ENCODE data around the gene SNPH. TPM values are rescaled to one million over a fixed set of nuclear protein-coding genes. Genes with fewer than 3 reads are reported as not detected.
A peak's percentile ranks its signal among the peaks of the same experiment; 100 is the strongest.

Gene SNPH
- total and polyA plus RNA-seq, 5 donors from 2014 or later = 0.97 to 7.5 (median 3.5) TPM

DNA sequence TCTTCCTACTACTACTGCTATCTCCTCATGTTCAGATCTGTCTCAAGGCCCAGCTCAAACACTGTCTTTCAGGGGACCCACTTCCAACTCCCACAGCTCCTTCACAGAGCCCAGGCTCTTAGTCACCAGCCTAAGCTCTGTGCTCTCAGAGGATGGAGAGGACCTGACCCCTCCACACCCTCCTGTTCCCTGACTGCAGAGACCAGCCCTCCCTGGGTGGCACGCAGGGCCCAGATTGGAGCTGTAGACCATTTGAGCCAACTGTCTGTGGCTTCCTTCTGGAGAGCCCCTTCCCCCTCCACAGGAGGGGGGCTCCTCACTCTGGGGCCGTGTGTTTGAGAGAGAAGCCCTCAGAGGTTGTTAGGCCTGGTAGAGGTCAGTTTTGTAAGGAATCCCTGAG, 9.8 kb downstream of the SNPH start:
- H3K4me1 ChIP-seq (ENCODE audit: control insufficient read depth, insufficient read depth, low read length, poor library complexity, severe bottlenecking) = peaks cover 3% of the 10 kb centered on the region
- peaks cover 0 to 23% (median 11%) of the 10 kb centered on the region in 4 donors for H3K4me1 Mint-ChIP-seq
- no peaks in the 10 kb centered on the region for H3K9me3 ChIP-seq (ENCODE audit: control insufficient read depth in 2 of 2, low read length in 2 of 2)
- no peak overlapping the region for H3K4me3 Mint-ChIP-seq
- H3K9me3 Mint-ChIP-seq = no peaks in the 10 kb centered on the region
- no peak for ATAC-seq (ENCODE audit: low read depth in 2 of 2)
- H3K4me3 ChIP-seq (ENCODE audit: low read depth, low read length) = no peak overlapping the region
- H3K36me3 Mint-ChIP-seq = peaks cover 3% of the 10 kb centered on the region
- no peak overlapping the region for H3K27ac ChIP-seq (ENCODE audit: insufficient read depth, low read length, poor library complexity, severe bottlenecking)
- peak overlapping the region in 2 of 3 donors; percentile 7 to 24 for H3K27ac Mint-ChIP-seq
- no peaks in the 10 kb centered on the region for H3K27me3 Mint-ChIP-seq
- no peak for DNase-seq
- peaks cover 2% of the 10 kb centered on the region for H3K36me3 ChIP-seq (ENCODE audit: control insufficient read depth, insufficient read depth, low read length)
- no peaks in the 10 kb centered on the region for H3K27me3 ChIP-seq (ENCODE audit: control insufficient read depth, insufficient read depth, low read length)

DNA sequence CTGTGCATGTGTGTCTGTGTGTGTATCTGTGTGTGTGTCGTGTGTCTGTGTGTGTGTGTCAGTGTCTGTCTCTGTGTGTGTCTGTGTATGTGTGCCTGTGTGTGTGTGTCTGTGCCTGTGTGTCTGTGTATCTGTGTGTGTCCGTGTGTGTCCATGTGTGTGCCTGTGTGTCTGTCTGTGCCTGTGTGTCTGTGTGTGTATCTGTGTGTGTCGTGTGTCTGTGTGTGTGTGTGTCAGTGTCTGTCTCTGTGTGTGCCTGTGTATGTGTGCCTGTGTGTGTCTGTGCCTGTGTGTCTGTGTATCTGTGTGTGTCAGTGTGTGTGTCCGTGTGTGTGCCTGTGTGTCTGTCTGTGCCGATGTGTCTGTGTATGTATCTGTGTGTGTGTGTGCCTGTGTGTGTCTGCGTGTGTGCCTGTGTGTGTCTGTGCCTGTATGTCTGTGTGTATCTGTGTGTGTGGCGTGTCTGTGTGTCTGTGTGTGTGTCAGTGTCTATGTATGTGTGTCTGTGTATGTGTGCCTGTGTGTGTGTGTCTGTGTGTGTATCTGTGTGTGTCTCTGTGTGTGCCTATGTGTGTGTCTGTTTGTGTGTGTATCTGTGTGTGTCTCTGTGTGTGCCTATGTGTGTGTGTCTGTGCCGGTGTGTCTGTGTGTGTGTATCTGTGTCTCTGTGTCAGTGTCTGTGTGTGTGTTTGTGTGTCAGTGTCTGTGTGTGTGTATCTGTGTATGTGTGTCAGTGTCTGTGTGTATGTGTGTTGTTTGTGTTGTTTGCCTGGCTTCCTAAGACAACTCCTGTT, 11.6 kb downstream of the SNPH start:
- DNase-seq = no peak
- H3K9me3 Mint-ChIP-seq = no peaks in the 10 kb centered on the region
- no peak overlapping the region for H3K4me3 Mint-ChIP-seq
- H3K36me3 ChIP-seq (ENCODE audit: control insufficient read depth, insufficient read depth, low read length) = peaks cover 2% of the 10 kb centered on the region
- H3K4me3 ChIP-seq (ENCODE audit: low read depth, low read length) = no peak overlapping the region
- no peaks in the 10 kb centered on the region for H3K27me3 ChIP-seq (ENCODE audit: control insufficient read depth, insufficient read depth, low read length)
- peaks cover 3% of the 10 kb centered on the region for H3K4me1 ChIP-seq (ENCODE audit: control insufficient read depth, insufficient read depth, low read length, poor library complexity, severe bottlenecking)
- peaks cover 0 to 25% (median 11%) of the 10 kb centered on the region in 4 donors for H3K4me1 Mint-ChIP-seq
- peaks cover 7% of the 10 kb centered on the region for H3K36me3 Mint-ChIP-seq
- H3K27ac Mint-ChIP-seq = no peak overlapping the region
- H3K9me3 ChIP-seq (ENCODE audit: control insufficient read depth in 2 of 2, low read length in 2 of 2) = no peaks in the 10 kb centered on the region
- no peak for ATAC-seq (ENCODE audit: low read depth in 2 of 2)
- no peaks in the 10 kb centered on the region for H3K27me3 Mint-ChIP-seq
- no peak overlapping the region for H3K27ac ChIP-seq (ENCODE audit: insufficient read depth, low read length, poor library complexity, severe bottlenecking)

DNA sequence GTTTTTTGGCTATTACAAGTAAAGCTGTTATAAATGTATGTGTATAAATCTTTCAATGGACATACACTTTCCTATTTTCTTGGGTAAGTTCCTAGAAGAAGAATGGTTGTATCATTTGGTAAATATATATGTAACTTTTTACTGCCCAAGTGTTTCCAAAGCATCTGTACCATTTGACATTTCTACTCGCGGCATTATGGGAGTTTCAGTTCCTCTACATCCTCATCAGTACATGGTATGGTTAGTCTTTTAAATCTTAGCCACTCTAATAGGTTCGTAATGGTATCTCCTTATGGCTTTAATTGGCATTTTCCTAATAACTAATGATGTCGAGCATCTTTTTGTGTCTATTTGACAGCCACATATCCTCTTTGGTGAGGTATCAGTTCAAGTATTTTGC, 12.9 kb downstream of the SNPH start:
- no peaks in the 10 kb centered on the region for H3K9me3 ChIP-seq (ENCODE audit: control insufficient read depth in 2 of 2, low read length in 2 of 2)
- peaks cover 11% of the 10 kb centered on the region for H3K36me3 Mint-ChIP-seq
- no peak overlapping the region for H3K4me3 Mint-ChIP-seq
- H3K4me1 Mint-ChIP-seq = peaks cover 0 to 33% (median 9%) of the 10 kb centered on the region in 4 donors
- ATAC-seq (ENCODE audit: low read depth in 2 of 2) = no peak
- H3K4me3 ChIP-seq (ENCODE audit: low read depth, low read length) = no peak overlapping the region
- no peak for DNase-seq
- H3K27ac ChIP-seq (ENCODE audit: insufficient read depth, low read length, poor library complexity, severe bottlenecking) = no peak overlapping the region
- H3K27me3 Mint-ChIP-seq = no peaks in the 10 kb centered on the region
- H3K36me3 ChIP-seq (ENCODE audit: control insufficient read depth, insufficient read depth, low read length) = peaks cover 2% of the 10 kb centered on the region
- peaks cover 3% of the 10 kb centered on the region for H3K4me1 ChIP-seq (ENCODE audit: control insufficient read depth, insufficient read depth, low read length, poor library complexity, severe bottlenecking)
- H3K27ac Mint-ChIP-seq = no peak overlapping the region
- H3K27me3 ChIP-seq (ENCODE audit: control insufficient read depth, insufficient read depth, low read length) = no peaks in the 10 kb centered on the region
- no peaks in the 10 kb centered on the region for H3K9me3 Mint-ChIP-seq

DNA sequence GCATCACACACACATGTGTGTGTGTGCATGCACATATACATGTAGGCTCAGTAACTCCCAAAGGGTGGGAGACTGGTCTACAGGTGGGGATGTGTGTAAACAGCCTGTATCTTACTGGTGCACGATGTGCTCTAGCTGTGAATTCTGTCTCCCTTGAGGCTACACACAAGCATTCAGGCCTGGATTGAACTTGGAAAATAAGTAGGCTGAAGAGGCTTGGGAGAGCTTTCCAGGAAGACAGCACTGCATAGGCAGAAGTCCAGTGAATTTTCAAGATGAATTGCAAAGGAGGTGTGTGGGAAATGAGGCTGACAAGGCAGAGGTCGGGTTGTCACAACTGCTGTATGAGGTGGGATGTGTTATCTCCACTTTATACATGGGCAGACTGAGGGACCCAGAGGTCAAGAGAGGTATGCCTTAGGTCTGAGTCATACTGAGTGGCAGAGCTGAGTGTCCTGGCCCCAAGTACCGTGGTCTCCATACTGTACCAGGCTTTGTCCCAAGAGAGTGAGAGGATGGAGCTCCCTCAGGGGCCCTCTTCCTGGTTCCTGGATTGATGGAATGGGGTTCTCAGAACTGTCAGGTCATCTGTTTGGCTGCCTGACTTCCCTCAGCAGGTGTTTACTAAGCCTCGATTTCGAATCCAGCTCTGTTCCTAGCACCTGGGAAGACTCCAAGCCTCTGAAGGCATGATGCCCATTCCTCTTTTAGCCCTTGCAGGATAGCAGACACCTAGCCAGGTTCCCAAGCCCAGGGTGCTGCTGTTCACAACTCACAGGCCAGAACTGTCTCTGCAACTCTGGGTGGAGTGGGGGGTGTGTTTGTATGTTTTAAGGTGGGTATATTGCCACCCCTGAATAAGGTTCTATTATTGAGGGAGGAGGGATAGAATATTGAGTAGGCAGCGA, 14.4 kb downstream of the SNPH start:
- Histone ChIP-seq H3K4me3 (ENCODE audit: low read depth, low read length) (no peak overlapping the region), H3K27ac (ENCODE audit: insufficient read depth, low read length, poor library complexity, severe bottlenecking) (no peak overlapping the region), H3K27me3 (ENCODE audit: control insufficient read depth, insufficient read depth, low read length) (no peaks in the 10 kb centered on the region), H3K4me1 (ENCODE audit: control insufficient read depth, insufficient read depth, low read length, poor library complexity, severe bottlenecking) (peaks cover 1% of the 10 kb centered on the region), H3K9me3 (ENCODE audit: control insufficient read depth in 2 of 2, low read length in 2 of 2) (no peaks in the 10 kb centered on the region), H3K36me3 (ENCODE audit: control insufficient read depth, insufficient read depth, low read length) (peaks cover 2% of the 10 kb centered on the region)
- peaks cover 3 to 46% (median 20%) of the 10 kb centered on the region in 4 donors for H3K4me1 Mint-ChIP-seq
- peak overlapping the region in 2 of 4 donors; percentile 3 to 31 for H3K4me3 Mint-ChIP-seq
- peak overlapping the region; percentile 74 to 81 (median 75) for H3K27ac Mint-ChIP-seq
- H3K27me3 Mint-ChIP-seq = no peaks in the 10 kb centered on the region
- ATAC-seq (ENCODE audit: low read depth in 2 of 2) (no peak), DNase-seq (no peak)
- H3K9me3 Mint-ChIP-seq = no peaks in the 10 kb centered on the region
- H3K36me3 Mint-ChIP-seq = peaks cover 18% of the 10 kb centered on the region

DNA sequence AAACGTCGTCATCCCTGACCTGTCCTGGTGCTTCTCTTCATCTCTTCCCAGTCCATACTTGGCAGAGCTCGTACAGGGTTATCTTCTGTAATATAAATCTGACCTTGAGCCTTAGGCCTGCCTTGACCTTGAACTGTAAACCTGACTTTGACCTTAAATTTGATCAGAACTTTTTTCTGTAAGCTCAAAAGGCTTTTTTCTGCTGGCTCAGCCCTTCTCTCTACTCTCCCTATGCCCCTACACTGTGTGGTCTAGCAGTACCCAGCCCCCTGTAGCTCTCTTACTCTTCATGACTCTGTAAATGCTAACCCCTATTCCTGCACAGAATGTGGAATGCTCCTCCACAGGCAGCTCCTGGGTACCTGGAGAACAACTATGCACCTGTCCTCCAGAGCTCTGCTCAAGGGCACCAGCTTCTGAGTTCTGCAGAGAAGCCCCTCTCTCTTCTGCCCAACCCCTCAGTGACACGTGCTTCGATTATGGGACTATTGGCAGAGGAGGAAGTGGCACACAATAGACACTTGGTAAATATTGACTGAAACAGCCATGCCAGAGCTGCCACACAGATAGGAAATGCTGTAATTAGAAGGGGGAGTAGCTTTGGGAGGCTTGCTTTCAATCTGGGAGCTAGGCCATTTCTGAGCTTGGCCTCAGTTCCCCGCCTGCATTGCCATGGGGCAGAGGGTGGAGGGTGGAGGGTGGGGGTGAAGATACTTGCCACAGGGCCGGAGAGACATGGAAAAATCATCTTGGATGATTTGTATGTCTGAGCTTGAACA, 15.4 kb downstream of the SNPH start:
- peaks cover 7% of the 10 kb centered on the region for H3K4me1 ChIP-seq (ENCODE audit: control insufficient read depth, insufficient read depth, low read length, poor library complexity, severe bottlenecking)
- H3K27ac Mint-ChIP-seq = peak overlapping the region; percentile 36 to 82 (median 81)

DNA sequence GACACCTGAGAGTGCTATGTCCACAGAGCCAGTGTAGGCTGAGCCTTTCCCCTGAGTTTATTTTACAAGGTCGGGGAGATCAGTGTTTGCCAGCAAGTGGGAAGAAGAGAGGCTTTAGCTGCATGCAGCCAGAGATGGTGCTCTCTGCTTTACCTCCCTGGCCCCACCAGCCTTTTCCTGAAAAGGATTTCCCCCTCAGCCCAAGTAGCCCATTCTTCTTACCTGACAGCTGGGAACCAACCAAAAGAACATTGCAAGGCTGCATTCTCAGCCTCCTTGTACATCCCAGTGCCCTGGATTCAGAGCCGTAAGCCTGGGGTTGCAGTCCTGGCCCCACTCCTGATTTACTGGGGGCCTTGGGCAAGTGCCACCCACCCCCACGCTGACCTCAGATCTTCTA, 16.9 kb downstream of the SNPH start:
- H3K4me1 ChIP-seq (ENCODE audit: control insufficient read depth, insufficient read depth, low read length, poor library complexity, severe bottlenecking) = peaks cover 16% of the 10 kb centered on the region
- H3K27me3 ChIP-seq (ENCODE audit: control insufficient read depth, insufficient read depth, low read length) = no peaks in the 10 kb centered on the region
- no peaks in the 10 kb centered on the region for H3K9me3 Mint-ChIP-seq
- ATAC-seq (ENCODE audit: low read depth in 2 of 2) (no peak), DNase-seq (no peak)
- no peaks in the 10 kb centered on the region for H3K36me3 ChIP-seq (ENCODE audit: control insufficient read depth, insufficient read depth, low read length)
- H3K4me3 Mint-ChIP-seq = no peak overlapping the region
- H3K4me1 Mint-ChIP-seq = peaks cover 18 to 63% (median 38%) of the 10 kb centered on the region in 4 donors
- H3K27ac Mint-ChIP-seq = peak overlapping the region in 1 of 3 donors; percentile 56
- no peaks in the 10 kb centered on the region for H3K27me3 Mint-ChIP-seq
- H3K27ac ChIP-seq (ENCODE audit: insufficient read depth, low read length, poor library complexity, severe bottlenecking) = no peak overlapping the region
- peaks cover 23% of the 10 kb centered on the region for H3K36me3 Mint-ChIP-seq
- H3K4me3 ChIP-seq (ENCODE audit: low read depth, low read length) = no peak overlapping the region
- no peaks in the 10 kb centered on the region for H3K9me3 ChIP-seq (ENCODE audit: control insufficient read depth in 2 of 2, low read length in 2 of 2)

More for the DNA sequence above, 15.4 kb downstream of the SNPH start:
- Mint-ChIP-seq H3K27me3 (no peaks in the 10 kb centered on the region), H3K9me3 (no peaks in the 10 kb centered on the region), H3K4me1 (peaks cover 9 to 50% (median 26%) of the 10 kb centered on the region in 4 donors), H3K4me3 (peak overlapping the region in 3 of 4 donors; percentile 3 to 37 (median 29)), H3K36me3 (peaks cover 18% of the 10 kb centered on the region)
- no peak overlapping the region for H3K4me3 ChIP-seq (ENCODE audit: low read depth, low read length)
- H3K27ac ChIP-seq (ENCODE audit: insufficient read depth, low read length, poor library complexity, severe bottlenecking) = no peak overlapping the region
- ATAC-seq (ENCODE audit: low read depth in 2 of 2) (peak in 1 of 2 donors; percentile 31), DNase-seq (no peak)
- H3K9me3 ChIP-seq (ENCODE audit: control insufficient read depth in 2 of 2, low read length in 2 of 2) = no peaks in the 10 kb centered on the region
- H3K36me3 ChIP-seq (ENCODE audit: control insufficient read depth, insufficient read depth, low read length) = no peaks in the 10 kb centered on the region
- no peaks in the 10 kb centered on the region for H3K27me3 ChIP-seq (ENCODE audit: control insufficient read depth, insufficient read depth, low read length)
